HFF-Myc (cell line): Measurements from ENCODE around the gene MEPE.

Source experiments
- DNase-seq: peaks from one replicate; pipeline ENCODE4 v3.0.0-alpha.2; 2011; ENCODE audit warnings: low read depth; ENCODE audit errors: extremely low read depth
- H3K4me3 ChIP-seq: replicated peaks from 2 replicates; pipeline ENCODE4 v1.5.1; 2011; ENCODE audit warnings: low read depth, mild to moderate bottlenecking, control low read depth, low read length
- TF ChIP-seq, protein P1 (sequence below): IDR thresholded peaks from 2 replicates; pipeline ENCODE4 v1.5.1; 2012; ENCODE audit warnings: mild to moderate bottlenecking, low read depth, low read length, control low read depth; ENCODE audit errors: missing control alignments

The MEPE gene, protein sequence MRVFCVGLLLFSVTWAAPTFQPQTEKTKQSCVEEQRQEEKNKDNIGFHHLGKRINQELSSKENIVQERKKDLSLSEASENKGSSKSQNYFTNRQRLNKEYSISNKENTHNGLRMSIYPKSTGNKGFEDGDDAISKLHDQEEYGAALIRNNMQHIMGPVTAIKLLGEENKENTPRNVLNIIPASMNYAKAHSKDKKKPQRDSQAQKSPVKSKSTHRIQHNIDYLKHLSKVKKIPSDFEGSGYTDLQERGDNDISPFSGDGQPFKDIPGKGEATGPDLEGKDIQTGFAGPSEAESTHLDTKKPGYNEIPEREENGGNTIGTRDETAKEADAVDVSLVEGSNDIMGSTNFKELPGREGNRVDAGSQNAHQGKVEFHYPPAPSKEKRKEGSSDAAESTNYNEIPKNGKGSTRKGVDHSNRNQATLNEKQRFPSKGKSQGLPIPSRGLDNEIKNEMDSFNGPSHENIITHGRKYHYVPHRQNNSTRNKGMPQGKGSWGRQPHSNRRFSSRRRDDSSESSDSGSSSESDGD

DNA sequence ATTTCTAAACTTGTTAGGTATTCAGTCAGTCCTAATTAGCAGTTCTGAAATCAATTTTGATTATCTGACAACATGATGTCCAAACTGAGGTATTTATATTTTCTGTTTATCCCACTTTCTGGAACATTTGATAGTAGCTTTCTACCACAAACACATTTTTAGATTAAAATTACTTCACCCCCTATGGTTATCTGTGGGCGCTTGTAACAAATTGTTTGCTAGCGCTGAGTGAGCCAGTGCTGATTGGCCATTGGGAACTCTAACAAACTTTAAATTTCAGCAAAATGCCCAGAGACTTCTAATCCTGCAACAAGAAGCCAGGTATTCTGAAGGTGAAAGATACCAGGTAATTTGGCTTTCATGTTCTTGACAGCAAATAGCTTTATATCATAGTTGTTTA is at the start of gene MEPE:
Gene MEPE (plus strand): TSS at position 301 of the 400 bp plus-strand sequence. CDS start 1,746 bp downstream, outside the sequence.
- TF ChIP-seq, protein P1, sequence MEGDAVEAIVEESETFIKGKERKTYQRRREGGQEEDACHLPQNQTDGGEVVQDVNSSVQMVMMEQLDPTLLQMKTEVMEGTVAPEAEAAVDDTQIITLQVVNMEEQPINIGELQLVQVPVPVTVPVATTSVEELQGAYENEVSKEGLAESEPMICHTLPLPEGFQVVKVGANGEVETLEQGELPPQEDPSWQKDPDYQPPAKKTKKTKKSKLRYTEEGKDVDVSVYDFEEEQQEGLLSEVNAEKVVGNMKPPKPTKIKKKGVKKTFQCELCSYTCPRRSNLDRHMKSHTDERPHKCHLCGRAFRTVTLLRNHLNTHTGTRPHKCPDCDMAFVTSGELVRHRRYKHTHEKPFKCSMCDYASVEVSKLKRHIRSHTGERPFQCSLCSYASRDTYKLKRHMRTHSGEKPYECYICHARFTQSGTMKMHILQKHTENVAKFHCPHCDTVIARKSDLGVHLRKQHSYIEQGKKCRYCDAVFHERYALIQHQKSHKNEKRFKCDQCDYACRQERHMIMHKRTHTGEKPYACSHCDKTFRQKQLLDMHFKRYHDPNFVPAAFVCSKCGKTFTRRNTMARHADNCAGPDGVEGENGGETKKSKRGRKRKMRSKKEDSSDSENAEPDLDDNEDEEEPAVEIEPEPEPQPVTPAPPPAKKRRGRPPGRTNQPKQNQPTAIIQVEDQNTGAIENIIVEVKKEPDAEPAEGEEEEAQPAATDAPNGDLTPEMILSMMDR, result no peak
- no peak for DNase-seq

DNA sequence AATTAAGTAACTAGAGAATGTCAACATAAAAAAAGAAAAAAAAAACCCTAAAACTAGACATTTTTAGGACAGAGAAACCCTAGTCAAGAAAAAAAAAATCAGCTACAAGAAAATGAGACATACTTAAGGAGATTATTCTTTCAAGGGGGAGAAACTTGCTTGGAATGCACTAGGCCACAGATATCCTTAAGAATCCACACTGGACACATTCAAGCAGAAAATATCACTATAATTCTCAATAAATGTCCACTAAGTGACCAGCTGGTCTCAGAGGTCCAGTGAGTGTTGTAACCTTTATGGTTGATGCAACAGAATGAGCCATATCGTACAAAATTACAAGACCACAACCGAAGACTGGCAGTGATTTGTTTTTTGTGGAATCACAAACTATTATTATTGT is 49.0 kb upstream of the MEPE start:
- TF ChIP-seq, protein P1, result no peak
- no peak for DNase-seq
- no peak overlapping the region for H3K4me3 ChIP-seq

More for the DNA sequence above, at the start of gene MEPE:
- H3K4me3 ChIP-seq, result no peak within 1 kb of the TSS

DNA sequence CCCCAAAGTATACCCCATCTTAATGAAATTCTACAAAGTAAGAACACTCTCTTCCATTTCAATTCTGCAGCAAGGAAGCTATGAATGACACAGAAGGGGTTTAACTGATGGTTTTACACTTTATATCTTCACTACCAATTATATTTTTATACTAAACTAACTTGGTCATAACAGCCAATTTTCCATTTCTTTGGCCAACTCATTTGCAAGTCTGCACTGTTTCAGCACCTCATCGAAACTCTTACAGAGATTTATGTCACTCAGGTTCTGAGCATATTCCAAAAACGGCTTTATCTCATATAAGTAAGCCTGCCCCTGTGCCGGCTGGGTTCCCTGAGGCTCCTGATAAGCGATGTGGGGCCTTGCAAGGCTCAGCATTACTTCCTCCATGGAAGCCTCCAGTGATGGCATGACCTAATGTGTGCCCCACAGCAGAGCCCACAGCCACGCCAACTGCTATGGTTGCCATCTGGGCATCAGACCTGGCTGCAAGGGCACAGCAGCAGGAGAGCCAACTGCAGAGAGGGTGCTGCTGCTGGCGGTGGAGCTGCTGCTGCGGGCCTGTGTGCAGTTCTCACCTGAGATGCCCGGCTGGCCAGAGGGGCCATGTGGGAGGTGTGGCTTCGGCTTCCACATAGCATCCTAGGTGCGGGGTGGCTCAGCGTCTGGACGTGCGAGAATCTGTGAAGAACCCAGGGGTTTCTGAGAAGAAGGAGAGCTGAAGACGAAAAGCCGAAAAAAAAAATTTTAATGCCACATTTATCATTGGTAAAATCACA is 46.8 kb upstream of the MEPE start:
- H3K4me3 ChIP-seq, result no peak overlapping the region
- TF ChIP-seq, protein P1, result no peak
- no peak for DNase-seq

DNA sequence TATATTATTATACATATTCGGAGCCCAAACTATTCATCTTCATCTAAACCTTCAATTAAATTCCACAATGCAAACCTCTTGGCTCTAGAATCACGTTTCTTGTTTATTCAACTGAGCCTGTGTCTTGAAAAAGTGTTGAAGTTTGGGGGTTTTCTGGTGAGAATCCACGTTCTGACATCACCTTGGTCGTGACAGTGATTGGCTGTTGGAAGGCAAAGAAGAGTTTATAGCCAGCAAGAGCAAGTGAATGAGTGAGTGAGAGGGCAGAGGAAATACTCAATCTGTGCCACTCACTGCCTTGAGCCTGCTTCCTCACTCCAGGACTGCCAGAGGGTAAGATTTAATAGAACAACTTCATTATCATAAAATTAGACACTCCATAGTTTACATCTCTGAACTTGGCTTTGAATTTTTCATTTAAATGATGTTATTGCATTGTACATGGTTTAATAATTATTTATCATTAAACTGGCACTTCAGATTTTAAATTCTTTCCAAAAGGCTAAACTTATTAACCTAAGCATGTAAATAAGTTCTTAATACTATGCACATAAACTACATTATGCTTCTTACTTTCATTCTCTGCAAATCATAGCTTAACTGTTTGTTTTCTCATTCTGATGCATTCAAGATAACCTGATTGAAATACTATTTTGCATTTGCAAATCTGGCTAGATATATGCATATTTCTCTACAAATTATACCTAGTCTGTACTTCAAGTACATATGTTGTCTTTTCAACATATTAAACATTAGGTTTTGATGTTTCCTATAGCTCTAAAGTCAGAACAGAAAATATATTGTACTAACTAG is 33.3 kb upstream of the MEPE start, which contains the start of gene IBSP:
Gene IBSP (plus strand): TSS at position 254 of the 813 bp plus-strand sequence. CDS start 2,808 bp downstream, outside the sequence.
- TF ChIP-seq, protein P1, result no peak
- no peak within 1 kb of the TSS for H3K4me3 ChIP-seq
- DNase-seq, result no peak

DNA sequence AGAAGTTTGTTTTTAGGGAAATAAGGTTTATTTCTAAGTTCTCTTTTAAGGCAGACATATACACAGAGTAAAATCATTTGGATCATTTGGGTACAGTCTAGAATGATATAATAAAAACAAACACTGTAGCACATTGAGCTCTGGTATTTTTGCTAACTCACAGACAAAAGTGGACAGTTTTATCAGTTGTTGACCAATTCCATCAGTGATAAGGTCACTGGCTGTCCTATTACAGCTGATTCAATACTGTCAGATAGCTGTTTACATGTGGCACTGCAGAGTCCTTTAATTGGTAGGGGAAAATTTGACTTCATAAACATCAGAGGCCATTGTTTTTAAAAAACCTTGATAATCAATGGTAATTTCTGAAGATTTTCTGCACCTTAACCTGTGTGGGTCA is 29.9 kb upstream of the MEPE start:
- TF ChIP-seq, protein P1, result no peak
- no peak overlapping the region for H3K4me3 ChIP-seq
- DNase-seq, result no peak

DNA sequence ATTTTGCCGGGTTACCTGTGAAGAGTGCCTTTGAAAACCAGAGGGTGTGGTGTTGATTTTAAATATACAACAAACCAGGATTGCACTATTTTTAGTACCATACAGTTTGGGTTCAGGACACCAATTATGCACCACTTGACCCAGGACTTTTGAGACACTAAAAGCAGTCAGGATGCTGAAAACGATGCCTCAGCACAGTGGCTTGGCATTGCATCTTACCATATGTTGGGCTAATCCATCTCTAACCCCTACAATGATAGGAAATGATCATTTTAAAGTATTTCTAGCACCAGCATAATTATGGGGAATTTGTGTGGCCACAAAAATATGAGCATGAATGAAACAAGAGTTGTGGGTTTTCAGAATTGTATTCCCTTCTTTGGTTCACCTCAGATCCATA is 29.3 kb upstream of the MEPE start:
- no peak overlapping the region for H3K4me3 ChIP-seq
- TF ChIP-seq, protein P1, result no peak
- no peak for DNase-seq
